Ovary (tissue), 9 donors: ENCODE results near the gene ELP2. TPM values are rescaled to one million over a fixed set of nuclear protein-coding genes. Genes with fewer than 3 reads are reported as not detected.

Source experiments
- DNase-seq, 5 donors: peaks; one replicate each; pipeline ENCODE4 v3.0.0-alpha.2; 2019 to 2020
- H3K27ac ChIP-seq, 2 donors: fragments of 200-600 bp; one replicate each; pipeline versions ENCODE4 v1.5.1 to v1.8.0; 2019 to 2022
- H3K27me3 ChIP-seq: fragments of 200-600 bp; one replicate; pipeline ENCODE4 v1.8.0; 2022
- H3K36me3 ChIP-seq: fragments of 200-600 bp; sonication (generic); one replicate; pipeline ENCODE4 v1.5.1; 2019
- H3K4me1 ChIP-seq: one replicate; pipeline ENCODE4 v1.8.1; 2013; ENCODE audit warnings: mild to moderate bottlenecking, moderate library complexity; ENCODE audit not compliant: insufficient read depth
- H3K4me3 ChIP-seq: fragments of 200-600 bp; sonication (generic); one replicate; pipeline ENCODE4 v1.5.1; 2017
- H3K9me3 ChIP-seq, 2 donors: fragments of 200-600 bp in 1 of 2; sonication (generic) in 1 of 2; one replicate each; pipeline versions ENCODE4 v1.5.1 to v1.8.1; 2013 to 2019; ENCODE audit warnings: mild to moderate bottlenecking in 1 of 2, moderate library complexity in 1 of 2
- CTCF ChIP-seq, 3 donors: fragments of 450-650 bp in 2 of 3; fragments of 200-600 bp in 1 of 3; IDR thresholded peaks; one replicate each; pipeline versions ENCODE4 v1.5.1 to v1.8.0; 2016 to 2022; ENCODE audit warnings: antibody characterized with exemption in 3 of 3, mild to moderate bottlenecking in 1 of 3
- EP300 ChIP-seq: sonication (generic); formaldehyde crosslinking; IDR thresholded peaks from one replicate; pipeline ENCODE4 v1.6.1; 2017; ENCODE audit warnings: antibody characterized with exemption
- POLR2A ChIP-seq: fragments of 450-650 bp; IDR thresholded peaks from one replicate; pipeline ENCODE4 v1.6.1; 2017; ENCODE audit warnings: antibody characterized with exemption, mild to moderate bottlenecking, moderate library complexity
- WGBS, 3 donors: extraction: QIAGEN DNeasy Blood & Tissue Kit in 1 of 3; methylation state at CpG; one replicate each; pipeline versions ENCODE4 v1.1.5 to v1.1.7; 2013 to 2017; 5-methylcytosine and 5-hydroxymethylcytosine counted together
- intact Hi-C, 4 donors: fragments of 100-400 bp; cut with DNase I; formaldehyde crosslinking; loops; one replicate each; pipeline versions ENCODE4 v1.11.0 to v1.15.1; 2022 to 2023
- polyA plus RNA-seq, 2 donors: library from polyadenylated mRNA; stranded (reverse); fragments of 200-250 nt in 1 of 2; fragments of 350-450 nt in 1 of 2; fragmentation: Illumina TruSeq in 1 of 2; extraction: RNeasy Lipid Tissue Mini Kit (QIAGEN cat#74804) in 1 of 2; gene quantifications; one replicate each; pipeline ENCODE4 v1.2.3, GENCODE V29; 2013 to 2014
- total RNA-seq, 7 donors: library from RNA; depleted of rRNA in 2 of 7; stranded (reverse); fragments of >200 nt in 2 of 7; fragmentation: NEBNext Ultra II Directional in 3 of 7; extraction: Animal tissue kit (Norgen Biotek cat#: 25700) in 3 of 7; gene quantifications; one replicate each; pipeline versions ENCODE4 v1.1.0 to v1.2.4, GENCODE V29; 2016 to 2023
- donor health status: DM: no; HTN: no; CAD: no; lungs with moderate emphysema.
- donor health status: DM: no; HTN: no; CAD: no.
- donor health status: Bipolar disorder and iron deficiency.
- donor health status: DM: yes; HTN: yes; CAD: no.
- donor health status: DM: no; HTN: no; CAD: no.
- donor health status: DM: yes; HTN: yes; CAD: no.

The ELP2 gene
- total and polyA plus RNA-seq, 9 donors, result 63.6 to 144 (median 105) TPM

DNA sequence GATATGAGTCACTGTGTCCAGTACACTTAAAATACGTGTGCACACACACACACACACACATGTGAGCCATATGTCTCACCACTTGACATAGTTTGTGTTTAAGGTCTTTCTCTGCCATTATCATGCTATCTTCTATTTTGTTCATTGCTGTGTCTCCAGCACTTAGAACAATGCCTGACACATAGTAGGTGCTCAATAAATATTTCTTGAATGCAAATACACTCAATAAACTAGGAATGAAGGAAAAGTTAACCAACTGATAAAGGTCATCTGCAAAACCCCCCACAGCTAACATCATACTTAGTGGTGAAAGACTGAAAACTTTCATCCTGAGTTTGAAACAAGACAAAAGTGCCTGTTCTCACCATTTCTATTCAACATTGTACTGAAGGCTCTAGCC lies 62.0 kb downstream of the ELP2 start:
- Histone ChIP-seq H3K4me1 (peaks cover 11% of the 10 kb centered on the region), H3K4me3 (no peak overlapping the region), H3K27ac (no peak overlapping the region), H3K9me3 (no peaks in the 10 kb centered on the region), H3K27me3 (no peaks in the 10 kb centered on the region), H3K36me3 (no peaks in the 10 kb centered on the region)
- TF ChIP-seq EP300 (no peak), POLR2A (no peak), CTCF (IDR thresholded peaks at IDR 0.05) (no peak)
- 91 to 97% (median 97%) methylated on average over 1 of the region's 1 CpG for WGBS, 3 donors
- intact Hi-C loops, result no loop called here
- DNase-seq, result no peak

DNA sequence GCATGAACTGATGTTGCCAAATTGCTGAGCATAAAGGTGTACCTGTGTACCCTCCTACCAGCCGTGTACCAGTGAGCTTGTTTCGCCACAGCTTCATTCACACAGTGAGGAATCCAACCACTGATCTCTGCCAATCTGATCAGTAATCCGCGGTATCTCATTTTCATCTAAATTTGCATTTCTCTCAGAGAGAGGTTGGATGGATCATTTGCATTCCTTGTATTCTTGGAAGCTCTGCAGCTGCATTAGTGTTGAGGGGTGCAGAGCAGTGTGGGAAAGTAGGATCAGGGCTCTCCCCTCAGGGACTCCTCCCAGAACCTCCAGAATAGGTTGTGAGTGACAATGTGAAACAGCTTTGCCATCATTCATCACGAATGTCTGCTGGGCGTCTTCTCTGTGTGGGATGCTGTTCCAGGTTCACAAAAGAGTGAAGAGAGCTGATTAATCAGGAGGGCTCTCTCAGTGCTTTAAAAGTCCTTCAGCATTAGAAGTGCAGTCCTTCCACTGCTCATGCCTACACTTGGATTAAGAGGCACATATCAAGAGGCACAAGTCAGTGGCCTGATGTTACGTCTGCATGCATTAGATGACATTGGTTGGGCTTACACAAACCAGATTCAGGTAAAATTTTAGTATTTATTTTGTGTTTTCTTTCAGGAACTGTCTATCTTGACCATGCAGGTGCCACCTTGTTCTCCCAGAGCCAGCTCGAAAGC lies 65.1 kb downstream of the ELP2 start:
- H3K36me3 ChIP-seq, result no peaks in the 10 kb centered on the region
- no peak overlapping the region for H3K4me3 ChIP-seq
- DNase-seq, result no peak
- no peaks in the 10 kb centered on the region for H3K4me1 ChIP-seq
- H3K27me3 ChIP-seq, result no peaks in the 10 kb centered on the region
- no peak overlapping the region for H3K27ac ChIP-seq
- H3K9me3 ChIP-seq, result no peaks in the 10 kb centered on the region
- intact Hi-C loops, result no loop called here
- TF ChIP-seq CTCF (IDR thresholded peaks at IDR 0.05), result no peak
- TF ChIP-seq POLR2A, result no peak
- TF ChIP-seq EP300, result no peak
- WGBS, 3 donors, result 82 to 85% (median 85%) methylated on average over 8 of the region's 8 CpGs

GRCh38 chr18:36195427-36196122 lies 65.9 kb downstream of the ELP2 start:
- no peaks in the 10 kb centered on the region for H3K36me3 ChIP-seq
- H3K9me3 ChIP-seq, result no peaks in the 10 kb centered on the region
- no peak overlapping the region for H3K4me3 ChIP-seq
- H3K27me3 ChIP-seq, result no peaks in the 10 kb centered on the region
- no peak for TF ChIP-seq EP300
- no peak for TF ChIP-seq POLR2A
- TF ChIP-seq CTCF (IDR thresholded peaks at IDR 0.05), result no peak
- H3K4me1 ChIP-seq, result no peaks in the 10 kb centered on the region
- H3K27ac ChIP-seq, result no peak overlapping the region
- peak in 1 of 5 donors; percentile 28 for DNase-seq
- 14 to 27% (median 15%) methylated on average over 3 of the region's 3 CpGs for WGBS, 3 donors
- intact Hi-C loops, result no loop called here

DNA sequence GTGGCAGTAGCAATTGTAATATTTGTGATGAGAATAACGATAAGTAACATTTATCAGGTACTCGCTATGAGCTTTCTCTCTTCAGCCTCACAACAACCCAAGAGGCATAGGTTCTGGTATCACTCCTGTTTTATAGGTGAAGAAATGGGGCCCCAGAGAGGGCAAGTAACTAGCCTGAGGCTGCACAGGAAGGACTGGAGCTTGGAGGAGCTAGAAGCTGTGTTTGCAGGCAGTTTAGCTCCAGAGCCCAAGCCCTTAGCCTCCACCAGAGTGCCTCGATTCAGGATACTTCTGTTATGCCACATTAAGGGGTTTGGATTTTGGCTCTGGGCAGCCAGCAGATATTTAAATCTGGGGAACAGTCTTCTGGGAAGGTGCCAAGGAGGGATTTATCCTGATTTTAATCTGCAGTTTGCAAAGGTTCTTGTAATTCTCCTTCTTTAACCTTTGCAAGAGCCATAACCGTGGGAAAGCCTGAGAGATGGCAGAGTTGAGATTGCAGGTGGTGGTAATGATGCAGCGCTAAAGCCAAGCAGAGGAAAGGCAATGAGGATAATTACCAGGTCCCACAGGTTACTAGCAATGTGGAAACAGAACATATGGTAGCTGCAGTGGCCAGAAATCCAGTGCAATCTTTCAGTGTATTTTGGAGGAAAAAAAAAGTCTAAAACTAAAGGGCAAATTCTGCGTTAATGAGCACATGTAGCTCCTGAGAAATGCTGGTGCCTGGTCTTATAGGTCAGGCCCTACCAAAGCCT lies 66.7 kb downstream of the ELP2 start:
- Histone ChIP-seq H3K4me1 (no peaks in the 10 kb centered on the region), H3K9me3 (no peaks in the 10 kb centered on the region), H3K27me3 (no peaks in the 10 kb centered on the region), H3K36me3 (no peaks in the 10 kb centered on the region), H3K4me3 (no peak overlapping the region), H3K27ac (no peak overlapping the region)
- no peak for DNase-seq
- WGBS, 3 donors, result 70 to 81% (median 75%) methylated on average over 6 of the region's 6 CpGs
- intact Hi-C loops, result no loop called here
- no peak for TF ChIP-seq EP300
- no peak for TF ChIP-seq POLR2A
- TF ChIP-seq CTCF (IDR thresholded peaks at IDR 0.05), result no peak
